Endothelial cell (in vitro differentiated cells): ENCODE results near the gene CLIC4. TPM values are rescaled to one million over a fixed set of nuclear protein-coding genes. Genes with fewer than 3 reads are reported as not detected.

Source experiments
- DNase-seq: peaks from one replicate; pipeline ENCODE4 v3.0.0; 2021; ENCODE audit warnings: low spot score
- H3K27ac Mint-ChIP-seq: one replicate; pipeline ENCODE4 v1.8.0; 2021; ENCODE audit warnings: mixed read lengths, inconsistent platforms; ENCODE audit not compliant: unreplicated experiment
- H3K27me3 Mint-ChIP-seq: one replicate; pipeline ENCODE4 v1.8.0; 2021; ENCODE audit warnings: mild to moderate bottlenecking, moderate library complexity, mixed read lengths, inconsistent platforms; ENCODE audit not compliant: unreplicated experiment
- H3K36me3 Mint-ChIP-seq: one replicate; pipeline ENCODE4 v1.8.0; 2021; ENCODE audit warnings: mild to moderate bottlenecking, low read depth, mixed read lengths, inconsistent platforms; ENCODE audit not compliant: unreplicated experiment
- H3K4me1 Mint-ChIP-seq: one replicate; pipeline ENCODE4 v1.8.0; 2021; ENCODE audit warnings: mild to moderate bottlenecking, mixed read lengths, inconsistent platforms; ENCODE audit not compliant: unreplicated experiment
- H3K4me3 Mint-ChIP-seq: one replicate; pipeline ENCODE4 v1.8.0; 2021; ENCODE audit warnings: mild to moderate bottlenecking, mixed read lengths, inconsistent platforms; ENCODE audit not compliant: unreplicated experiment
- H3K9me3 Mint-ChIP-seq: one replicate; pipeline ENCODE4 v1.8.0; 2021; ENCODE audit warnings: mixed read lengths, inconsistent platforms; ENCODE audit not compliant: unreplicated experiment
- CTCF ChIP-seq: fragments of 200-600 bp; sonication (generic); IDR thresholded peaks from one replicate; pipeline ENCODE4 v1.5.0; 2021; ENCODE audit warnings: antibody characterized with exemption; ENCODE audit not compliant: unreplicated experiment
- total RNA-seq: library from RNA; stranded (reverse); fragmentation: NEBNext Ultra II Directional; extraction: Animal tissue kit (Norgen Biotek cat#: 25700); gene quantifications from one replicate; pipeline ENCODE4 v1.2.1, GENCODE V29; 2021; ENCODE audit not compliant: unreplicated experiment

The CLIC4 gene
- total RNA-seq, 1 donor from 2014 or later = 109 TPM

GRCh38 chr1:24735509-24736375, 9.5 kb upstream of the CLIC4 start:
- DNase-seq = no peak
- TF ChIP-seq CTCF = no peak
- Mint-ChIP-seq H3K4me1 (peaks cover 10% of the 10 kb centered on the region), H3K27ac (peak overlapping the region; percentile 6), H3K27me3 (peaks cover 2% of the 10 kb centered on the region), H3K4me3 (no peak overlapping the region), H3K9me3 (no peaks in the 10 kb centered on the region), H3K36me3 (no peaks in the 10 kb centered on the region)

GRCh38 chr1:24737368-24738117, 7.7 kb upstream of the CLIC4 start:
- H3K27me3 Mint-ChIP-seq = peaks cover under 1% of the 10 kb centered on the region
- no peaks in the 10 kb centered on the region for H3K9me3 Mint-ChIP-seq
- H3K36me3 Mint-ChIP-seq = no peaks in the 10 kb centered on the region
- peaks cover 17% of the 10 kb centered on the region for H3K4me1 Mint-ChIP-seq
- TF ChIP-seq CTCF = no peak
- H3K27ac Mint-ChIP-seq = no peak overlapping the region
- H3K4me3 Mint-ChIP-seq = no peak overlapping the region
- DNase-seq = no peak

- H3K4me3 Mint-ChIP-seq = no peak overlapping the region
- no peaks in the 10 kb centered on the region for H3K9me3 Mint-ChIP-seq
- H3K27ac Mint-ChIP-seq = no peak overlapping the region
- H3K36me3 Mint-ChIP-seq = no peaks in the 10 kb centered on the region
- DNase-seq = no peak
- H3K4me1 Mint-ChIP-seq = peaks cover 33% of the 10 kb centered on the region
- no peak for TF ChIP-seq CTCF
- H3K27me3 Mint-ChIP-seq = no peaks in the 10 kb centered on the region
These were observed 6.0 kb upstream of the CLIC4 start for GRCh38 chr1:24739241-24739640.

GRCh38 chr1:24742090-24742938, 2.9 kb upstream of the CLIC4 start:
- Mint-ChIP-seq H3K36me3 (peaks cover 3% of the 10 kb centered on the region), H3K4me3 (no peak overlapping the region), H3K27ac (peak overlapping the region; percentile 0), H3K9me3 (no peaks in the 10 kb centered on the region), H3K4me1 (peaks cover 34% of the 10 kb centered on the region), H3K27me3 (peaks cover 4% of the 10 kb centered on the region)
- no peak for DNase-seq
- no peak for TF ChIP-seq CTCF
